Endodermal cell (in vitro differentiated cells): ENCODE results near the gene TIMM23. TPM values are rescaled to one million over a fixed set of nuclear protein-coding genes. Genes with fewer than 3 reads are reported as not detected.
A peak's percentile ranks its signal among the peaks of the same experiment; 100 is the strongest.
"Not testable (repeated sequence)": the region's sequence is repeated elsewhere in the genome, so short reads cannot be mapped to it uniquely, and the experiment has no call there.

Source experiments
- DNase-seq: peaks from one replicate; pipeline ENCODE4 v3.0.0-alpha.2; 2017
- H3K27ac ChIP-seq: 2 replicates; pipeline ENCODE4 v1.5.1; 2013; ENCODE audit warnings: mild to moderate bottlenecking, low read depth, low read length, moderate library complexity
- H3K27me3 ChIP-seq: 2 replicates; pipeline ENCODE4 v1.6.1; 2013; ENCODE audit warnings: mild to moderate bottlenecking, low read length, moderate library complexity; ENCODE audit not compliant: insufficient read depth, control insufficient read depth, poor library complexity, severe bottlenecking
- H3K36me3 ChIP-seq: 2 replicates; pipeline ENCODE4 v1.7.0; 2013; ENCODE audit warnings: mild to moderate bottlenecking, low read length, moderate library complexity; ENCODE audit not compliant: control insufficient read depth, insufficient read depth
- H3K4me1 ChIP-seq: one replicate; pipeline ENCODE4 v1.7.0; 2013; ENCODE audit warnings: low read length; ENCODE audit not compliant: control insufficient read depth, insufficient read depth
- H3K4me3 ChIP-seq: 2 replicates; pipeline ENCODE4 v1.5.1; 2013; ENCODE audit warnings: mild to moderate bottlenecking, low read length, moderate library complexity
- H3K9ac ChIP-seq: 2 replicates; pipeline ENCODE4 v1.6.1; 2013; ENCODE audit warnings: mild to moderate bottlenecking, low read length, moderate library complexity; ENCODE audit not compliant: poor library complexity, severe bottlenecking; ENCODE audit errors: extremely low read depth
- H3K9me3 ChIP-seq: 2 replicates; pipeline ENCODE4 v1.6.1; 2013; ENCODE audit warnings: mild to moderate bottlenecking, low read length, moderate library complexity; ENCODE audit not compliant: control insufficient read depth
- H3K27ac Mint-ChIP-seq: 2 replicates; pipeline ENCODE4 v1.8.0; 2020; ENCODE audit warnings: mixed read lengths
- H3K27me3 Mint-ChIP-seq: 2 replicates; pipeline ENCODE4 v1.8.0; 2021; ENCODE audit warnings: mild to moderate bottlenecking, mixed read lengths; ENCODE audit not compliant: insufficient read depth
- H3K36me3 Mint-ChIP-seq: 2 replicates; pipeline ENCODE4 v1.8.0; 2020; ENCODE audit warnings: low read depth, mixed read lengths
- H3K4me1 Mint-ChIP-seq: 2 replicates; pipeline ENCODE4 v1.8.0; 2020; ENCODE audit warnings: mixed read lengths
- H3K4me3 Mint-ChIP-seq: 2 replicates; pipeline ENCODE4 v1.8.0; 2020; ENCODE audit warnings: mild to moderate bottlenecking, moderate library complexity, mixed read lengths
- H3K9me3 Mint-ChIP-seq: 2 replicates; pipeline ENCODE4 v1.8.0; 2020; ENCODE audit warnings: mild to moderate bottlenecking, mixed read lengths
- WGBS, 2 experiments: methylation state at CpG; one replicate each; pipeline versions ENCODE4 v1.1.5 to v1.1.7; 2013; ENCODE audit warnings: missing lambda C conversion rate in 2 of 2, mixed read lengths in 1 of 2; ENCODE audit not compliant: insufficient coverage in 1 of 2, insufficient read length in 1 of 2; 5-methylcytosine and 5-hydroxymethylcytosine counted together
- total RNA-seq, 2 donors: library from RNA; stranded (reverse); fragmentation: NEBNext Ultra II Directional in 1 of 2; extraction: Animal tissue kit (Norgen Biotek cat#: 25700) in 1 of 2; gene quantifications; 2 replicates in 1 of 2; 3 replicates in 1 of 2; pipeline ENCODE4 v1.2.1, GENCODE V29; 2021
- TF ChIP-seq, protein P1 (sequence below): fragments of 200-600 bp; sonication (generic); conservative IDR thresholded peaks from 2 replicates; pipeline ENCODE4 v1.5.0; 2021; ENCODE audit warnings: antibody characterized with exemption, mild to moderate bottlenecking

TIMM23 gene
- total RNA-seq, 2 donors from 2014 or later: 86.3 to 88.5 TPM

DNA sequence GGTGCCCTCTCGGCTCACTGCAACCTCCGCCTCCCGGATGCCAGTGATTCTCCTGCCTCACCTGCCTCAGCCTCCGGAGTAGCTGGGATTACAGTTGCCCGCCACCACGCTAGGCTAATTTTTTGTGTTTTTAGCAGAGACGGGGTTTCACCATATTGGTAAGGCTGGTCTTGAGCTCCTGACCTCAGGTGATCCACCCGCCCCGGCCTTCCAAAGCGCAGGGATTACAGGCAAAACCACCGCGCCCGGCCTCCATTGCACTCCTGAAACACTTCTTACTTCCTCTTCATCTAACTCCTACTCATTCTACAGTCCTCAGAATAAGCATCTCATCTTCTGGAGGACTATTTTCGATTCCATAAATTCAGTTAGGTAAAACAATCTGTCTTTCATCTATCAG, 1.3 kb upstream of the TIMM23 start:
- not testable (repeated sequence) for H3K27ac ChIP-seq, H3K9me3 Mint-ChIP-seq, H3K36me3 ChIP-seq, H3K4me1 ChIP-seq, H3K27me3 ChIP-seq, DNase-seq, H3K27me3 Mint-ChIP-seq, H3K9me3 ChIP-seq
- WGBS, 2 experiments: 64 to 84% methylated on average over 8 to 14 of the region's 14 CpGs
- Histone ChIP-seq H3K9ac (peak overlapping the region; percentile 89), H3K4me3 (peak overlapping the region; percentile 88)
- peak overlapping the region; percentile 55 for H3K27ac Mint-ChIP-seq
- H3K4me1 Mint-ChIP-seq: peaks cover 31% of the 10 kb centered on the region
- H3K36me3 Mint-ChIP-seq: peaks cover 14% of the 10 kb centered on the region
- peak overlapping the region; percentile 99 for H3K4me3 Mint-ChIP-seq

DNA sequence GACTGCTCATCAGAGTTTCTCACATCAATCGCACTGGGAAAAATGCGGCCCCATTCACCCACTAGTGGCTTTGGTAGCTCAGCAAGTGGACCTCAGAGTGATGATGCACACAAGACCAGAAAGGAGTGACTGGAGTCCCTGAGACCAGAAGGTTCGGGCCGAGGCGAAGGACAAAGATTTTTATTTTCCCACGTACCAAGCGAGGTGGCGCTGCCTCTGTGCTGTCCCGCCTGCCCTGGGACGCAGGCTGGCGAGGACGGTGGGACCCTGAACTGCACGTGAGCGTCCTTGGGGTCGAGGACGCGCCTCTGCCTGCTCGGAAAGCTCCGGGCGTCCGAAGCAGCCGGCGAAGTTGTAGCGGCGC, 565 bp upstream of the TIMM23 start:
- H3K27ac ChIP-seq: peak overlapping the region; percentile 36
- peak overlapping the region; percentile 99 for H3K27ac Mint-ChIP-seq

GRCh38 chr10:45972813-45973169, 502 bp downstream of the TIMM23 start:
- peaks cover 20% of the 10 kb centered on the region for H3K4me1 Mint-ChIP-seq
- peaks cover 21% of the 10 kb centered on the region for H3K36me3 Mint-ChIP-seq
- H3K4me1 ChIP-seq, H3K9me3 ChIP-seq, DNase-seq, H3K36me3 ChIP-seq, H3K9me3 Mint-ChIP-seq, H3K27me3 ChIP-seq, H3K27me3 Mint-ChIP-seq: not testable (repeated sequence)
- Histone ChIP-seq H3K9ac (peak overlapping the region; percentile 89), H3K27ac (peak overlapping the region; percentile 51), H3K4me3 (peak overlapping the region; percentile 88)
- H3K4me3 Mint-ChIP-seq: peak overlapping the region; percentile 99
- peak overlapping the region; percentile 99 for H3K27ac Mint-ChIP-seq
- 5% methylated on average over 10 of the region's 10 CpGs; no CpG with 5 or more reads in 1 of the 2 experiments for WGBS, 2 experiments

More for the DNA sequence above, 565 bp upstream of the TIMM23 start:
- H3K9me3 ChIP-seq, H3K9me3 Mint-ChIP-seq, H3K36me3 ChIP-seq, H3K4me1 ChIP-seq, H3K27me3 ChIP-seq, H3K27me3 Mint-ChIP-seq: not testable (repeated sequence)
- Mint-ChIP-seq H3K4me3 (peak overlapping the region; percentile 99), H3K4me1 (peaks cover 27% of the 10 kb centered on the region), H3K36me3 (peaks cover 16% of the 10 kb centered on the region)
- 0 to 1% methylated on average over 7 to 25 of the region's 25 CpGs for WGBS, 2 experiments
- Histone ChIP-seq H3K9ac (peak overlapping the region; percentile 89), H3K4me3 (peak overlapping the region; percentile 88)
- TF ChIP-seq, protein P1, sequence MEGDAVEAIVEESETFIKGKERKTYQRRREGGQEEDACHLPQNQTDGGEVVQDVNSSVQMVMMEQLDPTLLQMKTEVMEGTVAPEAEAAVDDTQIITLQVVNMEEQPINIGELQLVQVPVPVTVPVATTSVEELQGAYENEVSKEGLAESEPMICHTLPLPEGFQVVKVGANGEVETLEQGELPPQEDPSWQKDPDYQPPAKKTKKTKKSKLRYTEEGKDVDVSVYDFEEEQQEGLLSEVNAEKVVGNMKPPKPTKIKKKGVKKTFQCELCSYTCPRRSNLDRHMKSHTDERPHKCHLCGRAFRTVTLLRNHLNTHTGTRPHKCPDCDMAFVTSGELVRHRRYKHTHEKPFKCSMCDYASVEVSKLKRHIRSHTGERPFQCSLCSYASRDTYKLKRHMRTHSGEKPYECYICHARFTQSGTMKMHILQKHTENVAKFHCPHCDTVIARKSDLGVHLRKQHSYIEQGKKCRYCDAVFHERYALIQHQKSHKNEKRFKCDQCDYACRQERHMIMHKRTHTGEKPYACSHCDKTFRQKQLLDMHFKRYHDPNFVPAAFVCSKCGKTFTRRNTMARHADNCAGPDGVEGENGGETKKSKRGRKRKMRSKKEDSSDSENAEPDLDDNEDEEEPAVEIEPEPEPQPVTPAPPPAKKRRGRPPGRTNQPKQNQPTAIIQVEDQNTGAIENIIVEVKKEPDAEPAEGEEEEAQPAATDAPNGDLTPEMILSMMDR: peak; percentile 48
- peak; percentile 63 for DNase-seq

GRCh38 chr10:45974041-45974440, 1.8 kb downstream of the TIMM23 start:
- H3K4me3 ChIP-seq: peak overlapping the region; percentile 88
- Mint-ChIP-seq H3K4me3 (peak overlapping the region; percentile 99), H3K36me3 (peaks cover 26% of the 10 kb centered on the region), H3K4me1 (peaks cover 16% of the 10 kb centered on the region), H3K27ac (peak overlapping the region; percentile 41)
- H3K27me3 ChIP-seq, H3K9ac ChIP-seq, H3K4me1 ChIP-seq, H3K9me3 Mint-ChIP-seq, H3K27me3 Mint-ChIP-seq, H3K9me3 ChIP-seq, H3K27ac ChIP-seq, DNase-seq: not testable (repeated sequence)
- 91 to 100% methylated on average over 2 of the region's 3 CpGs for WGBS, 2 experiments
- peaks cover 14% of the 10 kb centered on the region for H3K36me3 ChIP-seq

DNA sequence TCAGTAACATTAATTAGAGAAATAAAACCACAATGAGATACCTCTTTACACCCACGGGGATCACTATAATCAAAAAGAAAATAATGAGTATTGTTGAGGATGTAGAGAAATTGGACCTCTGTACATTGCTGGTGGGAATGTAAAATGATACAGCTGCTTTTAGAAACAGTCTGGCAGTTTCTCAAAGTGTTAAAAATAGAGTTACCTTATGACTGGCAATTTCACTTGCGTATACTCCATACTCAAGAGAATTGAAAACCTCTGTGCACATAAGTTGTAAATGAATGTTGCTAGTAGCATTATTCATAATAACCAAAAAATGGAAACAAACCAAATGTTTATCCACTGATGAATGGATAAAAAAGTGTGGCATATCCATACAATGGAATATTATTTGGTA, 6.3 kb downstream of the TIMM23 start:
- not testable (repeated sequence) for H3K9ac ChIP-seq, DNase-seq, H3K4me1 Mint-ChIP-seq, H3K9me3 ChIP-seq, H3K4me1 ChIP-seq, H3K27ac Mint-ChIP-seq, H3K9me3 Mint-ChIP-seq, H3K27me3 ChIP-seq, H3K4me3 Mint-ChIP-seq, H3K4me3 ChIP-seq, H3K27me3 Mint-ChIP-seq, H3K27ac ChIP-seq
- no CpG with 5 or more reads among the region's 2 CpGs for WGBS, 2 experiments
- H3K36me3 Mint-ChIP-seq: peaks cover 29% of the 10 kb centered on the region
- peaks cover 20% of the 10 kb centered on the region for H3K36me3 ChIP-seq

DNA sequence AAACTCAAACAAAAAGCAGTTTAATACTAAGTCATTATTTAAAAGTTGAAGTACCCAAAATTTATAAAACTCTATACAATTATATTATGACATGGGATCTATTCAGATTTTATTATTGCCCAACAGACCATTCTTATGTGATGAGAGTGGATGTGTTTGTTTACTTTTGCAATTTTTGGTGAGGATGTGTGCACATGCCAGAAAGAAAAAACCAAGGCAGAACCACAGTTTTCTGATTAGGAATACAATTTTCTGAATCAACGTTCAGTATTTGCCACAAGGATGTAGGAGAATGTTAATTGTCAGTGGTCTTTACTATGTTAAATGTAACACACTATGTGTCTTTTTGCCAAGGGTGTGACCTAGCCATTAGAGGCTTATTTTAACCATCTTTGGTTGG, 9.1 kb downstream of the TIMM23 start:
- not testable (repeated sequence) for H3K27ac Mint-ChIP-seq, H3K4me3 Mint-ChIP-seq, H3K27me3 Mint-ChIP-seq, H3K27ac ChIP-seq, H3K4me3 ChIP-seq, H3K9me3 Mint-ChIP-seq, H3K4me1 Mint-ChIP-seq, H3K27me3 ChIP-seq, H3K9ac ChIP-seq, H3K9me3 ChIP-seq, DNase-seq, H3K4me1 ChIP-seq
- peaks cover 31% of the 10 kb centered on the region for H3K36me3 ChIP-seq
- peaks cover 31% of the 10 kb centered on the region for H3K36me3 Mint-ChIP-seq
- 80 to 100% methylated on average over 1 of the region's 1 CpG for WGBS, 2 experiments
